ENCODE measurements around the gene GNAL.

The GNAL gene

DNA sequence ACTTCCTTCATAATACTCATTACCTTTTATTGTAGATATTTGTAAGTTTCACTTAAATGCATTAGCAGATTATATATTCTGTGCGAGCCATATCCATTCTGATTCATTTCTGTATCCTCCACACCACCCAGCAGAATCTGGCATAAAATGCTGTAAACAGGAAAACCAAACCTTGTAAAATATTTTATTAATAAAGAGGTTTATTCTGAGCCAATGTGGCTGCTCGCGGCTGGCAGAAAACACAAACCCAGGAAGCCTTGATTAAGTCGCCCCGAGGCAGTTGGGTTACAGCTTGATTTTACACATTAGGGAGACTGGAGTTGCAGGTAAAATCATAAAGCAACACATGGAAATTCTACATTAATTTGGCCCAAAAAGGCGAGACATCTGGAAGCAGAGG, 40.5 kb downstream of the GNAL start:
- no peak for DNase-seq

DNA sequence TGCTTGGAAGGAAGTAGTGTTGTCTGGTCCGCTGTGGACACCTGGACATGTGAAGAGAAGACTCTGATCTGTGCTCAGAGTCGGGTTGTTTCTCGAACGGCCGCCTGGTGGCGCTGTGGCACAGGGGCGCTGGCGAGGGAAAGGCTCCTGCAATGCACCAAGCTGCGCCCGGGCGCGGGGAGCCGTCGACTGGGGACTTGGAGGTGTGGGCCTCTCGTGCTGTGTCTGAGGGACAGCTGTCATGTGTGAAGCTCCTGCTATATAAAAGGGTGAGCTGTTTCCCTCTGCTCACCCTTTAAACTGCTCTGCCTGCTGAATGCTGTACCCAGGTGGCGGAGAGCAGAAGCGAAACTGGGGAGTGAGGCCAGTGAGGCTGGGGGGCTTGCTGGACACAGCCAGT, 44.0 kb downstream of the GNAL start:
- peak; percentile 82 for DNase-seq

DNA sequence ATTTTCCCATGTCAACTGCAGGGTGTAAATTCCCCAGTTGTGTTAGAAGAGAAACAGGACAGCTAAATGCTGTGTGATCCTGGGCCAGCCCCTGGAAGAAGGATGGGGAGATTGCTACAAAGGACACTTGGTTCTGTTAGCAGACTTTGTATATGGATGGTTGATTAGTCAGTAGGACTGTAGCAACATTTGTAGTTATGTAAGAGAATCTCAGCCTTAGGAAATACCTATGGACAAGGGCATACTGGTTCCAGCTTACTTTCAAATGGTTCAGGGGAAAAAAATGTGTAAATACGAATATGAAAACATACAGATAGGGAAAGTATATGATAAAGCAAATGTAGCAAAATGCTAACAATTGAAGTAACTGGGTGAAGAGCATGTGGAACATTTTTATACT, 47.6 kb downstream of the GNAL start:
- DNase-seq, result no peak

DNA sequence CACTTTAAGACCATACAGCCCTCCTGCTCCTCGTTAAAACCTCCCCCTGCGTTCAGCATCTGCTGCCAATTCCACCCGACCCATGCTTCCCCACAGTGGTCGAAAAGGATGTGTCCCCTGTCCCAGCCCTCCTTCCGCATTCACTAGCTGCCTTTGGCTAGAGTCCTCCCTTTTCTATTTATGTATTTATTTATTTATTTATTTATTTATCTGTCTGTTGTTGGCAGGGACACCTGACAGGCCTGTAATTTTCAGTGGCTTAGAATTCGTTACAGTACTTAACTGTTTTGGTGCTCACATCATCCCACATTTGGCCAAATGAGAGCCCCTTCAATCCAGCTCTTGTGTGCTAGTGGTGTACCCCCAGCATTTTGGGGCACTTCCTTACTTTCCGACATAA, 50.8 kb downstream of the GNAL start:
- DNase-seq, result no peak

DNA sequence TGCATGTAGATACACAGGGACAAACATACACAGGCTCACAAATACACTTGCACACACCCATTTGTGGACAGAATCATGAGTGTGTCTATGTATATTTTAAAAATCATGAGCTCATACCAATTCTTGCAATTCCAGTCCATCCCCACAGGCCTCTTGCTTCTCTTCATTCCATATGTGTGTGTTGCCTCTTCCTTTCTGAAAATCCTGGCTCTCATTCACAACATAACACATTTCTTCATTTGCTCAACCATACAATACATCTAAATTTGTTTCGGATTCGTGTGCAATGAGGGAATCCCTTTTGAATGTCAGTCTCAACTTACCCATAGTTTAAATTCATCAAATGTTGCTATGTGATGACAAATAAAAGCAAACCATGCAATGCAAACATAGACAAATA, 51.4 kb downstream of the GNAL start:
- DNase-seq, result no peak

DNA sequence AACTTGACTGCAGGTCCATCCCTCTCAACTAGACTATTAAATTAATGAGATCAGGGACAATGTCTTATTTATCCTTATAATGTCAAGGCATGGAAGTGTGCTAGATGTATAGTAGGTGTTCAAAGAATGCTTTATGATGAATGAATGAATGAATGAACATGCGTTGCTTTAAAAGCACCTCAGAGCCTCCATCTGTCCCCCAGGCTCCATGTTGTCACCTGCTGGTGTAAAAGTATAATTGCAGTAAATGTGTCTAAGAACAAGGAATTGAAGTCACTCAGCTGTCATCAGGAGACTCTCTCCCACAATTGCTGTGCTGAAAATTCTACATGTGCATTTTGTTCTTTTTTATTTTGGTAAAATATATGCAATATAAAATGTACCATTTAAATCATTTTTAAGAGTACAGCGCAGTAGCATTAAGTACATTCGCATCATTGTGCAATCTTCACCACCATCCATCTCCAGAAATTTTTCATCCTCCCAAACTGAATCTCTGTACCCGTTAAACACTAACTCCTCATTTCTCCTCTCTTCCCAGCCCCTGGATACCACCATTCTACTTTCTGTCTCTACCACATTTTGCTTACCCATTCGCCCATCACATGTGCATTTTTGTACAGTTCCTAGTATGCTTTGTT, 52.6 kb downstream of the GNAL start:
- DNase-seq, result no peak

DNA sequence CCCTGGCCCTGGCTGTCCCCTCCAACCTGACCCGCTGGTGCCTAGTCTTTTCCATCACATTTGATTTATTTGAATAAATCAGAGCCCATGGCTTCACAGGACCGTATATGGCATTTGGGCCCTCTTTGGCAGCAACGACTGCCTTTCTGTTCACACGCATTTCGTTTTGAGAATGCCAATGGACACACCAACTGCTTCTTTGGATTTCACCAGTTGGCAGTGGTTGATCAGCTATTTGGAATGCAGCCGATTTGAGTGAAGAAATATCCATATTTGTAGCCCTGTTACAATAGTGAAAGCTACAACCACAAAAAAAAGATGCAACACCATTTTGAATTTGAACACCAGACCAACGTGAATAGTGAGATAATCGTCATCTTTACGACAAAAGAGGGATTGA, 56.5 kb downstream of the GNAL start:
- DNase-seq, result no peak

DNA sequence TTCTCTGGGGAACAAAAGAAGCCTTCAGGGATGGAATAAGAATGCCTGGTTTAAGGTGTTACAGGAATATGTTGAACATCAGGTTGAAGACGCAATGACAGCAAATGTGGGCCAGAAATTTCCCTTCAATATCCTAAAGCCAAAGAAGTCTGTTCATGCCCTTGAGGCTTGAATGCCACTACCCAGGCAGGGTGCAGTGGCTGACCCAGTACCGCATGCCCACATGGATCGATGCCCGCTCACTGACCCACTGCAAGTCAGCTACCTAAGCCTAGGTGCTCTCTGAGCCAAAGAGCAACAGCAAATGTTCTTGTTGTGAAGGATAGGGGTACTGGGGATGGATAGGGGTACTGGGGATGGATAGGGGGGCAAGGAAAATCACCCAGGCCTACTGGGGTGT, 58.2 kb downstream of the GNAL start:
- DNase-seq, result no peak

DNA sequence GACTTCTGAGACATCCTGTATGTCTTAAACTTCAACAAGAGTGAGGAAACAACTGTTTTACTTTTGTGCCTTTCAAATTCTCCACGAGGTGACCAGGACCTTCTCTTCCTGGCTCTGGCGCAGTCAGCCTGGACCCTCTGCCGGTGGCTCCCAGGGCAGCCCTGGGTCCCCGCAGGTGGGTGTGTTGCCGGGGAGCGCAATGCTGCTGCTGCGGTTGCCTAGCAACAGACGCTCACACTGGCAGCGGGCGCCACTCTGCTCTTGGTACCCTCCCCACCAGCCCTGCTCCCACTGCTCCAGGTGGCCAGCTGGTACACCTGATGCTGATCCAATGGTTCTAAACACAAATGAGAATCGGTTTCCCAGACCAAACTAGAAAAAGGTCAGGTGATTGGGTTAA, 58.7 kb downstream of the GNAL start:
- DNase-seq, result peak; percentile 31

DNA sequence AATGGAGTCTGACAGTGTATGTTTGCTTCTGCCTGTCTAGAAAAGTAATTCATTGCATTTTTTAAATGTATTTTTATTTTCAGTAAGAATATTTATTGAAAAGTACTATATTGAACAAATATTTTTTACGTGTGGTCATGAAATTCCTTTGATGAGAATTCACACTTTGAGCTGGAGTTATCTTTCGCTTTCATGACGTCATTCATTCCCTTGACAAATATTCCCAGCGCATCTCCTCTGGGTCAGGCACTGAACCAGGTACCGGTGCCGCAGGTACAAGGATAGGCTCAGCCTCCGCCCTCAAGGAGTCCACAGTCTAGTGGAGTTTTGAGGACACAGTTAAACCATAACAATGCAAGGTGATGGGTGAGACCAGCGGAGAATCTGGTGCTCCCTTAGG, 60.2 kb downstream of the GNAL start:
- DNase-seq, result no peak

DNA sequence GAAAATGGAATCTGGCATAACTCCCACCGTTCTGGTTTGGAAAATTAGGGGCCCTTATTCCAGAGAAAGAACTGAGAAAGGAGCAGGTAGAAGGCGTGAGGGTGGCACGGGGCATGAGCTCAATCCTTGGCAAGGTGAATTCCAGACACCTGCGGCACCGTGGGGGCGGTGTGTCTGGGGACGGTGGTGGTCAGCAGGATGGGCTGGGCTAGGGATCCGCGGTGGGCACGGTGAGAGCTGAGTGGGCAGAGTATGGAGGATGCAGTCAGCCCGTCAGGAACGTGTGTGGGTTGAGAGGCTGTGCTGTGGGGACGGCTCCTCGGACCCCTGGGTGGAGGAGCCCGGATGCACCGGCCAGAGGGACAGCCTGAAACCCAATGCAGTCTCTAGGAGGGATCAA, 61.1 kb downstream of the GNAL start:
- no peak for DNase-seq

DNA sequence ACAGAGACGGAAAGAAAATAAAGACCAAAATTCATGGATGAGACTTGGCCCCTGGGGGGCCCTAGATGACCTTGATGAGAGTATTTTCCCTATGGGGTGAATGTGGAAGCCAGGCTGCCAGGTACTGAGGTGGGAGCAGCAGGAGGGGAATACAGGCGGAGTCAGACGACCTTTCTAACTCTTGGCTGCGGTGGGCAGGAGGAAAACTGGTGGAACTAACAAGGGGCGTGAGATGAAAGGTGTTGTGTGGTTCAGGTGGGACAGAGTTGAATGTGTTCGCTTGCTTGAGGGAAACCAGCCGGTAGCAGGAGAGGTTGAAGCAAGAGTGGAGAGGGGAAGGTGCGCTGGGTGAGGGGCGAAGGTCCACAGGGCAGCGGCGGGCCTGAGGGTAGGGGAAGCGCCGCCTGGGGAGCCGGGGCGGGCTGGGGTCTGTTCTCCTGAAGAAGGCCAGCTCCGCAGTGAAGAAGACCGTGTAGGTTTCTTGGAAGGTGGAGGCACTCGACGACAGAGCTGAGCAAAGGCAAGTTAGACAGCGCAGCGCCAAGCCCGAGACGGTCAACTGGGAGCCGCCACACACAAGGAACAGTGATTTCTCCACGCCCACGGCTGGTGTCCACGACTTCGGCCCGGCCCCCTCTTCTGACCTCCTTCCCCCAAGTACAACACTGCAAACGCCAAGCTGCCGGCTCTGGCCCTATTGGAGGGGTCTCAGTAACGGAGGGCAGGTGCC, 61.7 kb downstream of the GNAL start:
- DNase-seq, result no peak

DNA sequence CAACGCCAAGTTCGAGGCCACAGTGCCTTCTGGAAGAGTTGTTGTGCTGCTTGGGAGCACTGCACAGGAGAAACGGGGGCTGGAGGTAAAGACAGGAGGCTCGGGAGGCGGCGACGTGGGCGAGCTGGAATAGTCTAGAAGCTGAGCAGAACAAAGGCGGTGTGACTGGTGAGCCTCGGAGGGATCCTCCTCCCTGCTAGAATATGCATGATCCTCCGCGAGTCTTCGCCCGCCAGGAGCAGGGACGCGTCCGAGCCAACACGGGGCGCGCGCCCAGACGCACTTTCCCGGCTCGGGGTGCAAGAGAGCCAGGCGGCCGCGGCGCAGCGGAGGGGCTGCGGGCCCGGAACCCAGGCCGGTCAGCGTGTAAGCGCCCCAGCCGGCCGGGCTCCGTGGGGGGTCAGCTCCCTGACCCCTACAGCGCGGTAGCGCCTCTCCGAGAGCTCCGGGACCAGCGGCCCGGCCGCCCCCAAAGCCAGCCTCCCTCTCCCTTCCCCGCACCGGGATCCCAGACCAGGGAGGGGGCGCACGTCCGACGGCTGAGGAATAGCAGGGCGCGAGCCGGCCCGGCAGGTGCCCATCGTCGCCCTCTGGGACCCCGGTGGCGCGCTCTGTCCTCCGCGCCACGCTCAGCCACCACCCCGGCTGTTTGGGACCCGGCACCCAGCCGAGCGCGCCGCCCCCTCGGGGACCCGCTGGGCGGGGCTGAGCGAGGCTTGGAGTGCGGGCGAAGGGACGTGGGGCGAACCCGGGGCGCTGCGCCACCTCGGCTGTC, 62.5 kb downstream of the GNAL start:
- peak; percentile 64 for DNase-seq

DNA sequence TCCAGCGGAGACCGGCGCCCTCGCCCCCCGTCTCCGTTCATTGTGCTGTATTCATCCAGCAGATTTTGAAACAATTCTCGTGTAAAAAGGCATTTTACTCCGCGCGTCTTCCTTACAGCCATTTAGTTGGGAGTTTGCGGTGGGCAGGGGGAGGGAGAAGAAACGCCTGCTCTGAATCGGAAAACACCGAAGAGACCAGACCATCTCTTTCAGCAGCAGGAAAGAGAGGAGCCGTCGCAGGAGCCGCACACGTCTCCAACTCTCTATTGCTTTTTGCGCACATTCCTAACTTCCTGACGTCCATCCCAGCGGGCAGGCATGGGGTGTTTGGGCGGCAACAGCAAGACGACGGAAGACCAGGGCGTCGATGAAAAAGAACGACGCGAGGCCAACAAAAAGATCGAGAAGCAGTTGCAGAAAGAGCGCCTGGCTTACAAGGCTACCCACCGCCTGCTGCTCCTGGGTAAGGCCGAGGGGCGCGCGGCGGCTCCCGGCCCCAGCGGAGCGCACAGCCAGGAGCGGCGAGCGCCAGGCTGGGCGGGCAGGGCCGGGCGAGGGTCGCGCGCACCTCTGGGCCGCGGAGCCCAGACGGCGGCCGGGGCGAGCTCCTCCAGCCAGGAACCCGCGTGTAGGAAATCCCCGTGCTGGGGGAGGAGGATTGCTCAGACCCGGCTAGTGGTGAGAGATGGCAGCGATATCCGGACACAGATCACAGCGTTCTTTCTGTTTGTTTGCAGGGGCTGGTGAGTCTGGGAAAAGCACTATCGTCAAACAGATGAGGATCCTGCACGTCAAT, 63.2 kb downstream of the GNAL start:
- peak; percentile 81 for DNase-seq

DNA sequence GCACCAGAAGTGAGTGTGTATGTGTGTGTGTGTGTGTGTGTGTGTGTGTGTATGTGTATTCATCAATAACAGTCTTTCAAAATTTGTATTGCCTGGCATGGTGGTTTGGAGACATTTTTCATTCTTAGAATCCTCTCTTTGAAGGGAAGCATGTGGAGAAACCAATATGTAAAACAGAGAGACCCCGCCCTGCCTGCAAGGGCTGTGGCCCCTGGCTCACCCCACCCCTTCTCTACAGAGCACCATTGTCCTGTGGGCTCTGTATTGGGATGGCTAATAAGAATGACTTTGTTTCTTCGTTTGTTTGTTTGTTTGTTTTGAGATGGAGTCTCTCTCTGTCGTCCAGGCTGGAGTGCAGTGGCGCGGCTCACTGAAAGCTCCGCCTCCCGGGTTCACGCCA, 65.9 kb downstream of the GNAL start:
- no peak for DNase-seq

DNA sequence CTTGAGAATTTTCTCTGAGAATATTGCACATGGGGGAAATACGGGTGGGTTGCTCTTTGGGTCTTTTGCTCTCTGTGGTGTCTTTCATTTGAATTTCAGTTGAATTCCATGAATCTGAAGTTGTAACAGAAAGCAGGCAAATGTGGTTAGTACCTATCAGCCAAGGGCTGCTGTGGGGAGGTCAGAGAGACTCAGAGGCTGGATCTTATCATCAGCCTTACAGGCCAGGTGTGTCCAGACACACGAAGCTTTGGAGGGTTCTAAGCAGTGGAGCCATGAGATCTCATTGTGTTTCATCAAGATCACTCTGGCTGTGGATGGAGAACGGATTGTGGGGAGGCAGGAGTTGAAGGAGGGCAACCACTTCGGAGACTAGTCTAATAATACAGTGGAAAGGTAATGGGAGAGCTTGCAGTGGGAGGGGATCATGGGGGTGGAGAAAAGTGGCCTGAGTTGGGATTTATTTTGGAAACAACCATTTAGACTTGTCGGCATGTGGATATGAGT, 68.1 kb downstream of the GNAL start:
- DNase-seq, result no peak

DNA sequence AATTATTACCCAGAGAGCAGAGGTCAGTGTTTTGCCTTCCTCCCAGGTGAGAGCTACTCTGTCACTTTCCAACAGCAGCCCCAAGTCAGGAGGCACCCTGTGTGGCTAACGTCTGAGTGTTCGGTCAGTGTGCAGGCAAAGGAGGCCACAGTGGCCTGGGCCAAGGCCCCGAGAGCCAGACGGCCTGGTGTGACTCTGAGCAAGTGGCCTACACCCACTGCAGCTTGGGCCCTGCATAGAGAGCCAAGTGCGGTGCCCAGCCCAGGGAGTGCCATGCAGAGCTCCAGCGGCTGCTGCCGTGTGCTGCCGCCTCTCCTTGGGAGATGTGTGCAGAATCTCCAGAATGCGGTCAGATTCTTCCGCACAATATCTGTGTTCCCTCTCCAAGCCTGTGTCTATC, 70.4 kb downstream of the GNAL start:
- DNase-seq, result no peak

DNA sequence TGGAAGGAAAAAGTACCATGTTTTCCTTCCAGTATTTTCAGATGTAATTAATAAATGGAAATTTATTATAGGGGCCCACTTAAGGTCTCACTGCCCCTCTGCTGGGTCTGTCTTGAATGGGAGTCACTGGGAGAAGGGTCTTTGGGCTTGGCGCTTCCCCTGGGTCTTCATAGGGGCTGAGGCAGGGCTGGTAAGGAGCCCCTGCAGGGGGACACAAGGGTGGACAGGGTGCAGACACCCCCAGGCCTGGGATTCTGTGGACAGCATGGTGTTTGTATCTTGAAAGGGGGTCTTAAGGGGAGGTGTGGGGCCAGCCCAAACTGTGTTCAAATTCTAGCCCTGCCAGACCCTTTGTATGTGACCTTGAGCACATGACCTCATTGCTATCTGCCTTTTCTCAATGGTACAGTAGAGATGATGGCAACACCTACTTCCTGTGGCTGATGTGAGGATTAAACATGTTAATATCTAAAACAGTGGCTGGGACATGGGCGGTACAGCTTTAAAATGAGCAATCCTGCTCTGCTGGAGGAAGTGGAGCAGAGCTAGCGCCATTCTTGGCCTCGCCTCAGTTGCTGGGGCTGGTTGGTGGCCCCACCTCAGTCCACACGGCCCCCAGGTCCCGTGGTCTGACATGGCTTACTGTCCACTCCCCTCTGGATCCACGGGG, 71.6 kb downstream of the GNAL start:
- DNase-seq, result no peak

DNA sequence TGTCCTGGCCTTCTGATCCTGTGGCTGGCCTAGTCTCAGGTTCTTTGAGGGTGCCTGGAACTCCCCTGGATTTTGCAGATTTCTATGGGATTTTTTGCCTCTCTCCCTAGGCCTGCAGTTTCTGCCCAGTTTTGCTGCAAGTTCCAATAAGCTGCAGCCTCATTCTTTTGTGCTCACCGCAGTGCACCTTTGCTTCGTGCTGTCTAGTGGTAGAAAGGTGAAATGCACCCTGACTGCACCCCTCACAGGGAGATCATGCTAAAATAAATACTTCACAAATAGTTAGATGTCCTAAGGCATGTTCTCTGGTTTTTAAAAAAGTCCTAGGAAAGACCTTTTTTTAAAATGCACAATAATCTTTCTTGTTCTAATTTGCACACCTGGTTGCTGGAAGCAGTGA, 72.5 kb downstream of the GNAL start:
- DNase-seq, result no peak

DNA sequence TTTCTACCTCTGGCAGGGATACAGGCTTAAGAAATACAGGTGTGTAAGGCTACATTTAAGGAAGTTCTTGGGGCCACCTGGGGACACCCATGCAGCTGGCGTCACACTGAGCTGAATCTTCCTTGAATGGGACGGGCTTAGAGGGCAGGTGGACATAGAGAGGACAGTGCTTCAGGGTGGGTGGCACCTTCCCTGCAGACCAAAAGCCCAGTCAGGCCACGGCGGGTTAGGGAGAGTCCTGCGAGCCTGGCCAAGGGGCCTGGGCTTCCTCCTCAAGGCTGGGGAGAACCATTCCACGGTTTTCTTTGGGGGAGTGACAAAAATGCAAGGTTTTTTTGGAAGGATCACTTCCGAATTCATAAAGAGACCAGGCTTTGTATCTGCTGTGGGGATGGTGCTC, 73.4 kb downstream of the GNAL start:
- DNase-seq, result no peak

DNA sequence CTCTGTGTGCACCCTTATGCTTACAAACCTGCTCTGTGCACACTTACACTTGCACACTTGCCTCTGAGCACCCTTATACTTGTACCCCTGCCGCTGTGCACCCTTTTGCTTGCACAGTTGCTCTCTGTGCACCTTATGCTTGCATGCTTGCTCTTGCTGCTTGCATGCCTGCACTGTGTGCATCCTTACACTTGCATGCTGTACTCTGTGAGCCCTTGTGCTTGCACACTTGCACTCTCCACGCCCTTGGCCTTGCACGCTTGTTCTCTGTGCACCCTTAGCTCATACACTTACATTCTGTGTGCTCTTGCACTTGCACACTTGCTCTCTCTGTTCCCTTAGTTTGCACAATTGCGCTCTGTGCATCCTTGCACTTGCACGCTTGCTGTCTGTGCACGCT, 78.3 kb downstream of the GNAL start:
- no peak for DNase-seq

DNA sequence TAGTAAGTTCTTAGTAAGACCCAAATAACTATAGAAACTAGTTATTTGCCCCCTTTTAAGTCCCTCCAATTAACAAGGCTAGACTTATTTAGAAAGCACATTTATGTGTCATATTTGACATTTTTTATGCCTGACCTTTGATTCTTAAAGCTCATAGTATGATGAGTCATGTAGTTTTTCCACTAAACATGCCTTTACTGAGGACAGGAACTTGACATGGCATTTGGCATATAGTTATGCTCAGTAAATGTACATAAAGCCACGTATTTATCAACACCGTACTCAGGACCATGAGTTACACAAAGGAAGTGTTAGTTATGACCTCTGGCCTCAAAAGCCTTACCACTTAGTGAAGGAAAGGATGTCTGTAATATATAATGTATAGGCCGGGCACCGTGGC, 78.9 kb downstream of the GNAL start:
- DNase-seq, result no peak

Data from retina (tissue), 1 donor.